SK-N-MC (cell line): ENCODE data around the gene TIMM21.

Source experiments
- EZH2 ChIP-seq: fragments of 200-600 bp; sonication (generic); IDR thresholded peaks from one replicate; pipeline ENCODE4 v1.6.1; 2017; ENCODE audit warnings: antibody characterized with exemption
- FOXP2 ChIP-seq: optimal IDR thresholded peaks from 2 replicates; pipeline ENCODE3; 2011; ENCODE audit warnings: mild to moderate bottlenecking, moderate library complexity; ENCODE audit not compliant: insufficient read depth; ENCODE audit errors: extremely low read length, control extremely low read depth
- POLR2AphosphoS5 ChIP-seq: IDR thresholded peaks from 2 replicates; pipeline ENCODE4 v1.6.1; 2012; ENCODE audit warnings: mild to moderate bottlenecking, low read depth, low read length, borderline replicate concordance

GRCh38 chr18:74142252-74142651, 6.1 kb upstream of the TIMM21 start:
- TF ChIP-seq POLR2AphosphoS5 (no peak), EZH2 (no peak), FOXP2 (no peak)
